Subcutaneous abdominal adipose tissue (tissue), 5 donors: ENCODE measurements around the gene LRP1B.

Experiments used
- H3K27ac ChIP-seq: one replicate; pipeline ENCODE4 v1.7.0; 2013; ENCODE audit warnings: low read depth, mild to moderate bottlenecking, inconsistent platforms, low read length, moderate library complexity
- H3K27me3 ChIP-seq, 5 donors: one replicate each; pipeline ENCODE4 v1.7.0; 2013; ENCODE audit warnings: low read length in 5 of 5, inconsistent platforms in 1 of 5; ENCODE audit not compliant: control insufficient read depth in 5 of 5, insufficient read depth in 4 of 5
- H3K36me3 ChIP-seq, 5 donors: one replicate each; pipeline ENCODE4 v1.7.0; 2013; ENCODE audit warnings: low read length in 5 of 5; ENCODE audit not compliant: control insufficient read depth in 5 of 5, insufficient read depth in 5 of 5
- H3K4me1 ChIP-seq, 5 donors: one replicate each; pipeline ENCODE4 v1.7.0; 2013; ENCODE audit warnings: low read length in 5 of 5, mild to moderate bottlenecking in 3 of 5, moderate library complexity in 1 of 5; ENCODE audit not compliant: control insufficient read depth in 5 of 5, insufficient read depth in 5 of 5
- H3K4me3 ChIP-seq, 5 donors: one replicate each; pipeline ENCODE4 v1.7.0; 2013; ENCODE audit warnings: low read length in 5 of 5, low read depth in 1 of 5
- H3K9ac ChIP-seq, 5 donors: one replicate each; pipeline ENCODE4 v1.7.0; 2013; ENCODE audit warnings: low read length in 5 of 5, mild to moderate bottlenecking in 4 of 5, moderate library complexity in 3 of 5
- H3K9me3 ChIP-seq, 5 donors: one replicate each; pipeline ENCODE4 v1.7.0; 2013; ENCODE audit warnings: low read length in 5 of 5; ENCODE audit not compliant: control insufficient read depth in 5 of 5
- donor health status: healthy.
- donor health status: healthy.
- donor health status: healthy.
- donor health status: healthy.
- donor health status: healthy.

The LRP1B gene

DNA sequence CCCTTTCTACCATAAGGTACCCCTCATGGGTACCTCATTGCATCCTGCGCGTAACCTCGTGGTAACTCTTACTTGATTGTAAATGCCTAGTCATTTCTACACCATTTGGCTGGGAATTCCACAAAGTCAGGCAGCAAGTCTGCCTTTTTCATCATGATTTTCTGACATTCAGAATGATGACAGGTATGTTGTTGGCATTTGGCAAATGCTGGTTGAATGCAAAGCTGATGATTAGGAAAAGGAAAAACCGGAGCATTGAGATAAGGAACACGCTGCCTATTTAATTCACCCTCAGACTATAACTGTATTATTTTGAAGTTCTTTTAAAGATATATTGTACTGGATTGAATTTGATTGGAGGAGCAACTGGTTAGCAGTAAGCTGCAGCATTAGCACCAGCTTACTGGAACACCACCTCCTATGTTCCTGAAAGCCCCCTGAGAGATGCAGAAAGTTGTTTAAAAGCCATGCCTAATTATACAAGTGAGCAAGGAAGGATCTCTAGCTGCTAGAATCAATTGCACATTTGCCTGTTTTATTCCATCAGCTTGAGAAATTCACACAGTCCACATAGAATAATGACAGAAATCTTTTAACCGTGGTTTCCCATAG lies 520.1 kb downstream of the LRP1B start:
- Histone ChIP-seq H3K36me3 (no peaks in the 10 kb centered on the region), H3K27ac (no peak overlapping the region), H3K27me3 (no peaks in the 10 kb centered on the region), H3K9me3 (no peaks in the 10 kb centered on the region), H3K4me1 (no peaks in the 10 kb centered on the region), H3K4me3 (no peak overlapping the region), H3K9ac (no peak overlapping the region)

GRCh38 chr2:141605163-141605562 lies 525.7 kb downstream of the LRP1B start:
- Histone ChIP-seq H3K9me3 (no peaks in the 10 kb centered on the region), H3K36me3 (no peaks in the 10 kb centered on the region), H3K9ac (no peak overlapping the region), H3K27me3 (no peaks in the 10 kb centered on the region), H3K4me1 (no peaks in the 10 kb centered on the region), H3K4me3 (no peak overlapping the region), H3K27ac (no peak overlapping the region)

- no peak overlapping the region for H3K9ac ChIP-seq
- no peak overlapping the region for H3K4me3 ChIP-seq
- H3K27ac ChIP-seq: no peak overlapping the region
- no peaks in the 10 kb centered on the region for H3K27me3 ChIP-seq
- no peaks in the 10 kb centered on the region for H3K36me3 ChIP-seq
- H3K9me3 ChIP-seq: no peaks in the 10 kb centered on the region
- H3K4me1 ChIP-seq: no peaks in the 10 kb centered on the region
Observed at GRCh38 chr2:141601511-141602152, 529.2 kb downstream of the LRP1B start.

DNA sequence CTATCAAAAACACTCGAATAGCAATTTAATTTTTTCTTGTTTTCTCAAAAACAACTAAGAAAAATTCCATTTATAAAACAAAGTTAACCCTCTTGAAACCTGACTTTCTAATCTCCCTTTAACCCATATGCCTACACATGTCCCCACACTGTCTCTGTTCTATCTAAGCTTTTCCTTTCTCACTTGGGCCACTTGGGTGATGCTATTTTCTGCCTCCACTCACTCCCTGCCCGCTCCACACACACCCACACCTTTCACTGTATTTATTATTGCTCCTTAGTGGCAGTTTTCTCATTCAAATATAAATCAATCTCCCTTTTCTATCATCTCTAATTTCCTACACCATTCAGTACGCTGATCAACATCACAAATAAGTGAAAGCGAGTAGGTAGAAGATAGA lies 531.1 kb downstream of the LRP1B start:
- Histone ChIP-seq H3K4me3 (no peak overlapping the region), H3K9me3 (no peaks in the 10 kb centered on the region), H3K36me3 (no peaks in the 10 kb centered on the region), H3K27me3 (no peaks in the 10 kb centered on the region), H3K27ac (no peak overlapping the region), H3K9ac (no peak overlapping the region), H3K4me1 (no peaks in the 10 kb centered on the region)

DNA sequence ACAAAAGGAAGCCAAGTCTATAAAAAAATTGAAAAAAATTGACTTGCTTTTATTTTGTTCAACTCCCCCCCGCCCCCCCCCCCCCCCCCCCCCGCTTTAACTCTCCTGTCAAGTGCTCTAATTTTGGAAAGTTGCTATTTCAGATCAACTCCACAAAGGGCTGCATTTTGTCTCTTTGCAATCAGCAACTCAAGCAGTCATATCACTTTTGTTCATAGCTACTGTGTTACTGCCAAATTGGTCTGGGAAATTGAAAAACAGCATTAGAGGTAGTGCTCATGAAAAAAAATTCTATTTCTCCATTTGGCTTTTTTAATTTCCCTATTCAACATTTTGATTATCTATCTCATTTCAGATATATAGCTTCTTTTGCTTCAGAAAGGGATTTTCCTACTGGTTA lies 531.8 kb downstream of the LRP1B start:
- H3K4me1 ChIP-seq: no peaks in the 10 kb centered on the region
- no peaks in the 10 kb centered on the region for H3K27me3 ChIP-seq
- no peak overlapping the region for H3K4me3 ChIP-seq
- H3K27ac ChIP-seq: no peak overlapping the region
- H3K9me3 ChIP-seq: peaks cover 0 to 4% (median 0%) of the 10 kb centered on the region in 5 donors
- no peaks in the 10 kb centered on the region for H3K36me3 ChIP-seq
- no peak overlapping the region for H3K9ac ChIP-seq

DNA sequence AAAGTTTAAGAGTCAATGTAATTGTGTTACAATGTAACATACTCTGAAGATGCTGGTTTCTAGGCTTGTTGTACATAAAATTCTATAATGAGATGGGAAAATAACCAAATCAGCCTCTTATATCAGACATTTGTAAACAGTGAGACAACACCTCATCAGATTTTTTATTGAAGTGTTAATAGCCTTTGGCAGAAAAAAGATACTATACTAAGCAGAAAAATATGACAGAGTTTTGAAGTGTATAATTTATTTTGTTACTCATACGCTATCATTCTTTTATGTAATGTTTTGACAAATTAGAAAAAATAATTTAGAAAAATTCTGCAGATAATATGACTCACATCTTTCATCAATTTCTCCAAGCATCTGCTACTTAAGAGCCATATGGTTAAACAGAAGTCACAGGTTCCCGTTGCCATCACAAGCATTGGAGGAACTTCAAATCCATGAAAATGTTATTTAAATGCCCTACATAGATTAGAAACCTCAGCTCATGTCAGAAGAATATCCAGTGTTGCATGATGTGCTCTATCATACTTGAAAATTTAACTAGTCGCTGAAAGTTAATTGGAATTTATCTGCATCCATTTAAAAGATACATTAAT lies 535.4 kb downstream of the LRP1B start:
- no peak overlapping the region for H3K9ac ChIP-seq
- H3K36me3 ChIP-seq: no peaks in the 10 kb centered on the region
- no peaks in the 10 kb centered on the region for H3K27me3 ChIP-seq
- no peak overlapping the region for H3K4me3 ChIP-seq
- no peaks in the 10 kb centered on the region for H3K4me1 ChIP-seq
- H3K27ac ChIP-seq: no peak overlapping the region
- peaks cover 0 to 12% (median 5%) of the 10 kb centered on the region in 5 donors for H3K9me3 ChIP-seq

DNA sequence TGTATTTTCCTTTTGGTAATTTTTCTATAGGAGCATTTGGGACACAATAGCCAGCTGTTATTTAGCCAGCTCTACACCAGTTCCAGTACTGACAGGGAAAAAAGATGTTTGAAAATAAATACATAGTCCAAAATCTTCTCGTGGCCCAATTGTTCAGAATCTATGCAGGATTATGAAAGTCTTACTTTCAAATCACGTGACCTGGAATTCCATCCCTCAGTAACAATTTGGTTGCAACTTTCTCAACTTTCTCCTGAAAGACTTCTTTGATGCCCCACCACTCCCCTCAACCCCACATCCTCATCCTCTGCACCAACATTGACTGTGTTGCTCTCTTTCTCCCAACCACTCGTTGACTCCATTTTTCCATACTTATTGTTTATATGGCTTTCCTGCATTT lies 539.0 kb downstream of the LRP1B start:
- H3K27ac ChIP-seq: no peak overlapping the region
- H3K9ac ChIP-seq: no peak overlapping the region
- no peaks in the 10 kb centered on the region for H3K36me3 ChIP-seq
- H3K9me3 ChIP-seq: peaks cover 0 to 12% (median 5%) of the 10 kb centered on the region in 5 donors
- no peaks in the 10 kb centered on the region for H3K27me3 ChIP-seq
- no peak overlapping the region for H3K4me3 ChIP-seq
- H3K4me1 ChIP-seq: no peaks in the 10 kb centered on the region

DNA sequence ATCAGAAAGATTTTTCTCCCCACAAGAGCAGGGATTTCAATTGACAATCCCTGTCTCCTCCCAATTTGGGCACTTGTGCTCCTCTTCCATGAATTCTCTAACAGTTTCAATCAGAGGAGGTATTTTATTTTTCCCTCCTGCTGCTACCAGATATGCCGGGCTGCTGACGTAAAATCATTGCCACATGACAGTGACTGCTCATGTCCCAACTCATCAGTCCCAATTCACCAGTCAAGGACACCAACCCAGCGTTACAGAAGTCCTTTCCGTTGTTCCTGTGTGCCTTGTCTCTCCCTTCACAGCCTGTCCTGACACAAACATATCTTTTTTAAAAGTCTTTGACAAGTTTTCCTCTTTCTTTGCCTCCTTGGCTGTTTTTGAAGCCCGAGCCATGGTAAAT lies 540.2 kb downstream of the LRP1B start:
- no peaks in the 10 kb centered on the region for H3K4me1 ChIP-seq
- no peaks in the 10 kb centered on the region for H3K36me3 ChIP-seq
- no peak overlapping the region for H3K4me3 ChIP-seq
- no peak overlapping the region for H3K9ac ChIP-seq
- H3K27ac ChIP-seq: no peak overlapping the region
- no peaks in the 10 kb centered on the region for H3K27me3 ChIP-seq
- peaks cover 0 to 12% (median 5%) of the 10 kb centered on the region in 5 donors for H3K9me3 ChIP-seq

DNA sequence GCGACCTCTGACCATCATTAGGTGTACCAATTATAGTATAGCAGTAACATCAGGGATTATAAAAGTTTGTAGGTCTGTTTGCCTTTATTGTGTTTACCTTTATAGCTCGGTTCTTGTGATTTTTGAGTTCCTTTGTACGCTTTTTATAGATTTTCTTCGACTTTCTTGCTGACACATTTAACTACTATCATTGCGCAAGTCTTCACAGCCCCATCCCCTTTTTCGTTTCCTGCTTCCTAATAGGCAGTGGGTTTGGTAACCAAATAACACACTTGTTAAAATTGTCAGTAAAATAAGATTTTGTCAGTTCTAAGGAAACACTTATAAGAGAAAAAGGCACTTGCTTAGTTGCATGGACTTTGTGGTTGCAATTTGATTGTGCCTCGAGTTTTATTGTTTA lies 541.5 kb downstream of the LRP1B start:
- Histone ChIP-seq H3K36me3 (no peaks in the 10 kb centered on the region), H3K4me3 (no peak overlapping the region), H3K9ac (no peak overlapping the region), H3K9me3 (peaks cover 0 to 11% (median 5%) of the 10 kb centered on the region in 5 donors), H3K27ac (no peak overlapping the region), H3K4me1 (no peaks in the 10 kb centered on the region), H3K27me3 (no peaks in the 10 kb centered on the region)

- no peaks in the 10 kb centered on the region for H3K27me3 ChIP-seq
- no peak overlapping the region for H3K9ac ChIP-seq
- no peaks in the 10 kb centered on the region for H3K4me1 ChIP-seq
- peaks cover 0 to 2% (median 0%) of the 10 kb centered on the region in 5 donors for H3K9me3 ChIP-seq
- no peak overlapping the region for H3K4me3 ChIP-seq
- no peaks in the 10 kb centered on the region for H3K36me3 ChIP-seq
- no peak overlapping the region for H3K27ac ChIP-seq
Observed at GRCh38 chr2:141586985-141587384, 543.8 kb downstream of the LRP1B start.
